Stomach (tissue), 9 donors: ENCODE measurements around the gene SMTNL2. TPM values are rescaled to one million over a fixed set of nuclear protein-coding genes. Genes with fewer than 3 reads are reported as not detected.
A peak's percentile ranks its signal among the peaks of the same experiment; 100 is the strongest.

Source experiments
- DNase-seq, 2 donors: peaks; one replicate each; pipeline versions ENCODE4 v3.0.0 to v3.0.0-alpha.2; 2013 to 2019
- H3K27ac ChIP-seq, 5 donors: fragments of 200-600 bp in 4 of 5; sonication (generic) in 4 of 5; one replicate each; pipeline ENCODE4 v1.5.1; 2013 to 2019; ENCODE audit warnings: mild to moderate bottlenecking in 1 of 5, moderate library complexity in 1 of 5
- H3K27me3 ChIP-seq, 3 donors: fragments of 200-600 bp; sonication (generic); one replicate each; pipeline ENCODE4 v1.5.1; 2017 to 2019; ENCODE audit warnings: mixed run types in 1 of 3
- H3K36me3 ChIP-seq, 4 donors: fragments of 200-600 bp; sonication (generic); 1 replicate in 3 of 4; 2 replicates in 1 of 4; pipeline ENCODE4 v1.5.1; 2016 to 2019
- H3K4me1 ChIP-seq, 4 donors: fragments of 200-600 bp; sonication (generic); one replicate each; pipeline ENCODE4 v1.5.1; 2016 to 2019
- H3K4me3 ChIP-seq, 4 donors: fragments of 200-600 bp; sonication (generic) in 3 of 4; one replicate each; pipeline ENCODE4 v1.5.1; 2016 to 2019; ENCODE audit warnings: mild to moderate bottlenecking in 1 of 4
- H3K9me3 ChIP-seq, 4 donors: fragments of 200-600 bp; sonication (generic); one replicate each; pipeline ENCODE4 v1.5.1; 2016 to 2019
- EP300 ChIP-seq: sonication (generic); formaldehyde crosslinking; IDR thresholded peaks from one replicate; pipeline ENCODE4 v1.6.1; 2017; ENCODE audit warnings: antibody characterized with exemption
- POLR2A ChIP-seq, 4 donors: fragments of 450-650 bp; IDR thresholded peaks; one replicate each; pipeline ENCODE4 v1.6.1; 2016; ENCODE audit warnings: antibody characterized with exemption in 4 of 4, control low read depth in 2 of 4, mild to moderate bottlenecking in 1 of 4, moderate library complexity in 1 of 4
- POLR2AphosphoS5 ChIP-seq, 3 donors: sonication (generic); formaldehyde crosslinking; IDR thresholded peaks; one replicate each; pipeline ENCODE4 v1.6.1; 2016; ENCODE audit warnings: antibody characterized with exemption in 3 of 3
- WGBS, 5 donors: extraction: QIAGEN DNeasy Blood & Tissue Kit in 3 of 5; methylation state at CpG; one replicate each; pipeline versions ENCODE4 v1.1.5 to v1.1.7; 2013 to 2018; 5-methylcytosine and 5-hydroxymethylcytosine counted together
- intact Hi-C: fragments of 100-400 bp; cut with DNase I; formaldehyde crosslinking; loops from one replicate; pipeline ENCODE4 v1.15.1; 2023; ENCODE audit warnings: low total_unique reads
- polyA plus RNA-seq, 3 donors: library from polyadenylated mRNA; stranded (reverse); fragments of 200-250 nt; gene quantifications; one replicate each; pipeline ENCODE4 v1.2.3, GENCODE V29; 2013
- total RNA-seq, 5 donors: library from RNA; depleted of rRNA; stranded (reverse); fragments of >200 nt; gene quantifications; one replicate each; pipeline versions ENCODE4 v1.1.0 to v1.2.3, GENCODE V29; 2014 to 2016
- TF ChIP-seq, protein P1 (sequence below), 7 experiments: fragments of 450-650 bp in 4 of 7; fragments of 200-600 bp in 3 of 7; sonication (generic) in 3 of 7; IDR thresholded peaks; one replicate each; pipeline ENCODE4 v1.5.1; 2016 to 2019; ENCODE audit warnings: antibody characterized with exemption in 7 of 7, control low read depth in 2 of 7, mild to moderate bottlenecking in 1 of 7
- donor health status: healthy with polysubstance abuse.
- donor health status: Bipolar disorder and iron deficiency.
- donor health status: healthy.

Gene SMTNL2
- total and polyA plus RNA-seq, 8 donors = 0.50 to 1.9 (median 1.5) TPM; not detected in 4

DNA sequence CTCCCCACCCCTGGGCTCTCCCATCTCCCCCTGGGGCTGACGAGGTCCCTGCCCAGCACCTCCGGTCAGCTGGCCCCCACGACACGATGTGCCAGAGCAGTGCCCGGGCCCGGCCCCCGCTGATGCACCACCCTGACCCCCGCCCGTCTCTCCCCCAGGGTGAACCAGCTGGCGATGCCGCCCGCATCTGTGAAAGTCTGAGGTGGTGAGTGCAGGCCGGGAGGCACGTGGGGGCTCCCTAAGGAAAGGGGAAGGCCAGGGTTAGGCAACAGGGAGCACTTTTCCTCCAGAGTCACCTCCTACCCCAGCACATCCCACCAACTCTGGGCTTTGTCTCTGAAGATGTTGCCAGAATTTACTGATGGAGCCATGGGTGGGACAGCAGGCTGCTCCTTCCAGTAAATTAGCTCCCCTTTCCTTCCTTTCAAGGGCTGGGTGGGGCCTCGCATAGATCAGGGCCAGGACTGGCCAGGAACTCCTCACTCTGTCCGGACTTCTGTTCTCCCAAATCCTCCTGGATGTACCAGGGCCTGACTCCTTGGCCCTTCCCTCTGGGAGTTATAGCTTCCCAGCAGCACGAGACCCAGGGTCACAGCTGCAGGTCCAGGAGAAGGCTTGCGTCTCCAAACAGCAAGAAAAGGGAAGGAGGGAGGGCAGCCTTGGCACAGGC is 47.5 kb upstream of the SMTNL2 start:
- peaks cover 0 to 9% (median 0%) of the 10 kb centered on the region in 3 donors for H3K27me3 ChIP-seq
- DNase-seq = no peak
- peak overlapping the region; percentile 3 to 77 (median 65) for H3K27ac ChIP-seq
- WGBS, 5 donors = 42 to 68% (median 63%) methylated on average over 15 to 18 of the region's 18 CpGs
- H3K36me3 ChIP-seq = peaks cover 22 to 67% (median 51%) of the 10 kb centered on the region in 4 donors
- intact Hi-C loops = no loop called here
- H3K9me3 ChIP-seq = no peaks in the 10 kb centered on the region
- H3K4me3 ChIP-seq = no peak overlapping the region
- peaks cover 47 to 86% (median 75%) of the 10 kb centered on the region in 4 donors for H3K4me1 ChIP-seq
- TF ChIP-seq EP300 (no peak), POLR2AphosphoS5 (IDR thresholded peaks at IDR 0.05) (no peak), POLR2A (IDR thresholded peaks at IDR 0.05) (no peak)
- TF ChIP-seq, protein P1, sequence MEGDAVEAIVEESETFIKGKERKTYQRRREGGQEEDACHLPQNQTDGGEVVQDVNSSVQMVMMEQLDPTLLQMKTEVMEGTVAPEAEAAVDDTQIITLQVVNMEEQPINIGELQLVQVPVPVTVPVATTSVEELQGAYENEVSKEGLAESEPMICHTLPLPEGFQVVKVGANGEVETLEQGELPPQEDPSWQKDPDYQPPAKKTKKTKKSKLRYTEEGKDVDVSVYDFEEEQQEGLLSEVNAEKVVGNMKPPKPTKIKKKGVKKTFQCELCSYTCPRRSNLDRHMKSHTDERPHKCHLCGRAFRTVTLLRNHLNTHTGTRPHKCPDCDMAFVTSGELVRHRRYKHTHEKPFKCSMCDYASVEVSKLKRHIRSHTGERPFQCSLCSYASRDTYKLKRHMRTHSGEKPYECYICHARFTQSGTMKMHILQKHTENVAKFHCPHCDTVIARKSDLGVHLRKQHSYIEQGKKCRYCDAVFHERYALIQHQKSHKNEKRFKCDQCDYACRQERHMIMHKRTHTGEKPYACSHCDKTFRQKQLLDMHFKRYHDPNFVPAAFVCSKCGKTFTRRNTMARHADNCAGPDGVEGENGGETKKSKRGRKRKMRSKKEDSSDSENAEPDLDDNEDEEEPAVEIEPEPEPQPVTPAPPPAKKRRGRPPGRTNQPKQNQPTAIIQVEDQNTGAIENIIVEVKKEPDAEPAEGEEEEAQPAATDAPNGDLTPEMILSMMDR (IDR thresholded peaks at IDR 0.05) = no peak

DNA sequence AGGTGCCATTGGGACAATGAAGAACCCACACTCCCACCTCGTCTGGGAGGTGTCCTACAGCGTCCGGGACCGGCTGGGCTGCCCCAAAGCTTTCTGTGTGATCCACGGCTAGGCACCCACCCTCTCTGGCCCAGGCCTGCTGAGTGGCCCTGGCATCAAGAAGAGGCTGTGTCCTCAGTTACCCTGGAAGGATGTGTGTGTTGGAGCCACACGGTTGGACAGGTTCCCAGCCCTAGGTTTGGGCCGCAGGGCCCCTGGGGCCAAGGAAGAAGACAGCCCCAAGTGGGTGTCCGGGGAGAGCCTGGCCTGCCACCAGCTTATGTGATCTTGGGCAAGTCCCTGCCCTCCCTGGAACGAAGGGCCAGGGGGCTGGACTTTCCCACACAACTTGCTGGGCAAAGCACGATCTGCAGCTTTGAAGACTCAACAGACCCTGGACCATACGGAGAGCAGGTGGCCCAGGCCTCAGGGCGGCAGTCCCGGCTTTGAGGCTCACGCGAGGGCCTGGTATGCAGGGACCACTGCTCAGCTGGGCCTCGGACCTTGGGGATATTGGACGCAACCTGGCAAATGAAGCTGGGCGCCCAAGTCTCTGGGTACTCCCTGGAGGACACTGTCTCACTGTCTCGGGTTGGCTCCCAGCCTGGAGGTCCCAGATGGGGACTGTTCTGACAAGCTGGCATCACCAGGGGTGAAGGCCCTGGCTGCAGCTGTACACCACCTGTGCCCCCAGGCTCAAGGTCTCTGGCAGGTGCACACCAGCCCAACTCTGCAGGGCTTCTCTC is 46.7 kb upstream of the SMTNL2 start:
- intact Hi-C loops = no loop called here
- Histone ChIP-seq H3K4me1 (peaks cover 47 to 86% (median 75%) of the 10 kb centered on the region in 4 donors), H3K36me3 (peaks cover 29 to 67% (median 56%) of the 10 kb centered on the region in 4 donors), H3K4me3 (no peak overlapping the region), H3K27me3 (peaks cover 0 to 9% (median 0%) of the 10 kb centered on the region in 3 donors), H3K9me3 (no peaks in the 10 kb centered on the region), H3K27ac (peak overlapping the region; percentile 25 to 77 (median 65))
- WGBS, 5 donors = 61 to 76% (median 65%) methylated on average over 12 to 19 of the region's 19 CpGs
- TF ChIP-seq, protein P1 (IDR thresholded peaks at IDR 0.05) = no peak
- TF ChIP-seq POLR2AphosphoS5 (IDR thresholded peaks at IDR 0.05) = no peak
- no peak for TF ChIP-seq EP300
- no peak for TF ChIP-seq POLR2A (IDR thresholded peaks at IDR 0.05)
- DNase-seq = no peak

DNA sequence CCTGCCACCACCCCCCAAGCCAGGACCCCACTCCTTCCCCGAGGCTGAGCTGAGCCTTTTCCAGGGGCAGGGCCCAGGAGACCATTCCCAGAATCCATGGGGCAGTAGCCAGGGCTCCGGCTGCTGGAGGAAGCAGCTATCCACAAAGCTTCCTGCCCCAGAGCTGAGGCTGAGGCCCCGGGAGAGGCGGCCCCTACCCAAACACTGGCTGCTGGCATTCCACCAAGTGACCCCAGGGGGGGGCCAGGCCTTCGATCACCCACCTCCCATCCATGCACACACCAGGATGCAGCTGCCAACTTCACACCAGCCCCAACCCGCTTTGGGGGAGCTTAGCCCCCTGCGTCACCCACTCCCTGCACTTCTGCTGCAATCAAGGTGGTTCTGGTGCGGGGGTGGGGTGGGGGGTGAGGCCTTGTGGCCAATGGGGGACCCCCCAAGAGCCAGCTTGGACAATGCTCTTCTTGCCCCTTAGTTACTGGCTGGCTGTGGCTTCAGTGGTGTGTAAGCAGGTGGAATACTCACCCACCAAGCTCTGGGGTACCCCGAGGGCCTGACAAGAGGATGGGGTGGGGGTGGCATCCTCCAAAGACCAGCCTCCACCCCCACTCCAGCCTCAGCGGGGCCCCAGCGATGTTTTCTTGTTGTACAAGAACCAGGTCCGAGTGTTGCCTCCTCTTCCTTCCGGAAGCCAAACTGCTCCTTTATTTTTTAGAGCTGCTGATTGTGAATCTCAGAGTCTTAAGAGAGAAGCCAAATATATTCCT is 45.9 kb upstream of the SMTNL2 start:
- Histone ChIP-seq H3K4me3 (no peak overlapping the region), H3K27me3 (peaks cover 0 to 9% (median 0%) of the 10 kb centered on the region in 3 donors), H3K9me3 (no peaks in the 10 kb centered on the region), H3K27ac (peak overlapping the region; percentile 25 to 77 (median 65)), H3K4me1 (peaks cover 45 to 78% (median 70%) of the 10 kb centered on the region in 4 donors), H3K36me3 (peaks cover 33 to 68% (median 60%) of the 10 kb centered on the region in 4 donors)
- no peak for DNase-seq
- intact Hi-C loops = no loop called here
- 67 to 82% (median 78%) methylated on average over 11 to 13 of the region's 13 CpGs for WGBS, 5 donors
- TF ChIP-seq POLR2AphosphoS5 (IDR thresholded peaks at IDR 0.05) = no peak
- TF ChIP-seq, protein P1 (IDR thresholded peaks at IDR 0.05) = no peak
- no peak for TF ChIP-seq EP300

DNA sequence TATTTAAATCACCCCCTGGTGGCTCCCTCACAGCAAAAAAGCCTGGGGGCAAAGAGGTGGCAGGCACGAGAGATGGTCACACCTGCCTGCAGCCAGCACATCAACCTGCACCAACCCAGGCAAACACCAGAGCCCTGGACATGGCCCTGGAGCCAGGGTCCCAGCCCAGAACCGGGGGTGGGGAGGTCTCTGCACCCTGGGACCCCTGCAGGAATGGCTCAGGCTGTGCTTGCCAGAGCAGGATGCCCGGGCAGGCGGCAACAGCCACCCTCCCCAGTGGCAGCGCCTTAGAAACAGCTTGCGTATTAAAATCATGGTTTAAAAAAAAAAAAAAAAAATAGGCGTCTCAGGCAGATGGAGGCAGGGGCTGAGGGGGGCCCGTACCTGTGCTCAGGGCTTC is 45.3 kb upstream of the SMTNL2 start:
- Histone ChIP-seq H3K4me3 (no peak overlapping the region), H3K9me3 (no peaks in the 10 kb centered on the region), H3K36me3 (peaks cover 35 to 74% (median 66%) of the 10 kb centered on the region in 4 donors), H3K4me1 (peaks cover 39 to 76% (median 64%) of the 10 kb centered on the region in 4 donors), H3K27me3 (peaks cover 0 to 9% (median 0%) of the 10 kb centered on the region in 3 donors), H3K27ac (peak overlapping the region in 2 of 5 donors; percentile 65 to 77)
- TF ChIP-seq, protein P1 (IDR thresholded peaks at IDR 0.05) = no peak
- WGBS, 5 donors = 81 to 88% (median 88%) methylated on average over 8 of the region's 8 CpGs
- no peak for DNase-seq
- intact Hi-C loops = no loop called here
